ENCODE data around the gene DISP3.

The DISP3 gene

GRCh38 chr1:11462224-11462923, 16.6 kb upstream of the DISP3 start:
- DNase-seq (no peak), ATAC-seq (ENCODE audit: insufficient read depth, low read depth) (no peak)
- no peak overlapping the region for H3K27ac ChIP-seq (ENCODE audit: low read length)
- H3K36me3 ChIP-seq (ENCODE audit: insufficient read depth, low read length): no peaks in the 10 kb centered on the region
- no peaks in the 10 kb centered on the region for H3K9me3 ChIP-seq (ENCODE audit: insufficient read depth, low read length, severe bottlenecking)
- H3K9ac ChIP-seq (ENCODE audit: low read depth, low read length): no peak overlapping the region
- TF ChIP-seq EZH2 (IDR thresholded peaks at IDR 0.05; ENCODE audit: borderline replicate concordance, low read depth, low read length, severe bottlenecking) (no peak), CTCF (IDR thresholded peaks at IDR 0.05; ENCODE audit: borderline replicate concordance, extremely low read depth, low read length, poor library complexity, severe bottlenecking) (no peak)
- H3K4me3 ChIP-seq (ENCODE audit: low read depth in 1 of 2, low read length in 2 of 2): no peak overlapping the region
- H3K4me1 ChIP-seq (ENCODE audit: insufficient read depth, low read length): no peaks in the 10 kb centered on the region
- no peak overlapping the region for H3K4me2 ChIP-seq (ENCODE audit: insufficient read depth, low read length)
- H3K79me2 ChIP-seq (ENCODE audit: insufficient read depth, low read length): no peaks in the 10 kb centered on the region
- H4K20me1 ChIP-seq (ENCODE audit: insufficient read depth, low read length): peaks cover 5% of the 10 kb centered on the region; the same call in 1 of the 2 replicates
- H3K27me3 ChIP-seq (ENCODE audit: insufficient read depth, low read length, poor library complexity): peaks cover 13% of the 10 kb centered on the region
- no peak overlapping the region for H2AFZ ChIP-seq (ENCODE audit: low read depth, low read length)

DNA sequence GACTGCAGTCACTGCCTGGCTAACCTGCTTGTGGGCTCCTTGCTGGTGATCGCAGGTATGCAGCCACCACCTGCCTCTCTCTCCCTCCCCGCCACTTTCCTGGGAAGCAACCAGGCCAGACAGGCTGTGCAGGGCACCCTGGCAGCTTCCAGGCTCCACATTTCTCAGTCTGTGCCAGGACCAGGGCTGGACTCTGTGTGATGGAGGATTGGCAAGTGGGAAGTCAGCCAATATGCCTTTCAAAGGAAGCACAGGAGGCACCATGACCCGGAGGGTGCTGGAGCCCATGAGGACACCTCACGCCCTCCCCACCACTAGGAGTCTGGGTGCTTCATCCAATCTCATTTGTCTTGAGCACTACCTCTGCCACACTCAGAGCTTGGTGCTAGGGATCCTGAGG, 15.8 kb upstream of the DISP3 start:
- TF ChIP-seq CTCF (IDR thresholded peaks at IDR 0.05; ENCODE audit: borderline replicate concordance, extremely low read depth, low read length, poor library complexity, severe bottlenecking) (no peak), EZH2 (IDR thresholded peaks at IDR 0.05; ENCODE audit: borderline replicate concordance, low read depth, low read length, severe bottlenecking) (no peak)
- Histone ChIP-seq H3K9ac (ENCODE audit: low read depth, low read length) (no peak overlapping the region), H3K9me3 (ENCODE audit: insufficient read depth, low read length, severe bottlenecking) (no peaks in the 10 kb centered on the region), H3K27me3 (ENCODE audit: insufficient read depth, low read length, poor library complexity) (peaks cover 13% of the 10 kb centered on the region), H3K27ac (ENCODE audit: low read length) (no peak overlapping the region), H3K4me3 (ENCODE audit: low read depth in 1 of 2, low read length in 2 of 2) (no peak overlapping the region), H2AFZ (ENCODE audit: low read depth, low read length) (no peak overlapping the region), H3K36me3 (ENCODE audit: insufficient read depth, low read length) (no peaks in the 10 kb centered on the region), H4K20me1 (ENCODE audit: insufficient read depth, low read length) (peaks cover 5% of the 10 kb centered on the region; the same call in 1 of the 2 replicates), H3K4me1 (ENCODE audit: insufficient read depth, low read length) (no peaks in the 10 kb centered on the region), H3K4me2 (ENCODE audit: insufficient read depth, low read length) (no peak overlapping the region), H3K79me2 (ENCODE audit: insufficient read depth, low read length) (no peaks in the 10 kb centered on the region)
- ATAC-seq (ENCODE audit: insufficient read depth, low read depth) (no peak), DNase-seq (no peak)

GRCh38 chr1:11465307-11465706, 13.6 kb upstream of the DISP3 start:
- H3K4me3 ChIP-seq (ENCODE audit: low read depth in 1 of 2, low read length in 2 of 2): no peak overlapping the region
- no peak for DNase-seq
- H3K9ac ChIP-seq (ENCODE audit: low read depth, low read length): no peak overlapping the region
- no peak overlapping the region for H2AFZ ChIP-seq (ENCODE audit: low read depth, low read length)
- H3K9me3 ChIP-seq (ENCODE audit: insufficient read depth, low read length, severe bottlenecking): no peaks in the 10 kb centered on the region
- peaks cover 5% of the 10 kb centered on the region; the same call in 1 of the 2 replicates for H4K20me1 ChIP-seq (ENCODE audit: insufficient read depth, low read length)
- H3K4me2 ChIP-seq (ENCODE audit: insufficient read depth, low read length): no peak overlapping the region
- TF ChIP-seq CTCF (IDR thresholded peaks at IDR 0.05; ENCODE audit: borderline replicate concordance, extremely low read depth, low read length, poor library complexity, severe bottlenecking) (no peak), EZH2 (IDR thresholded peaks at IDR 0.05; ENCODE audit: borderline replicate concordance, low read depth, low read length, severe bottlenecking) (no peak)
- ATAC-seq (ENCODE audit: insufficient read depth, low read depth): no peak
- H3K79me2 ChIP-seq (ENCODE audit: insufficient read depth, low read length): no peaks in the 10 kb centered on the region
- H3K27me3 ChIP-seq (ENCODE audit: insufficient read depth, low read length, poor library complexity): peaks cover 13% of the 10 kb centered on the region
- H3K4me1 ChIP-seq (ENCODE audit: insufficient read depth, low read length): no peaks in the 10 kb centered on the region
- H3K36me3 ChIP-seq (ENCODE audit: insufficient read depth, low read length): no peaks in the 10 kb centered on the region
- H3K27ac ChIP-seq (ENCODE audit: low read length): no peak overlapping the region

Data from DND-41 (cell line).